ENCODE data around the gene ADAM12. TPM values are rescaled to one million over a fixed set of nuclear protein-coding genes. Genes with fewer than 3 reads are reported as not detected.

The ADAM12 gene
- total and polyA plus RNA-seq, 10 donors = 0.51 to 7.0 (median 1.0) TPM

DNA sequence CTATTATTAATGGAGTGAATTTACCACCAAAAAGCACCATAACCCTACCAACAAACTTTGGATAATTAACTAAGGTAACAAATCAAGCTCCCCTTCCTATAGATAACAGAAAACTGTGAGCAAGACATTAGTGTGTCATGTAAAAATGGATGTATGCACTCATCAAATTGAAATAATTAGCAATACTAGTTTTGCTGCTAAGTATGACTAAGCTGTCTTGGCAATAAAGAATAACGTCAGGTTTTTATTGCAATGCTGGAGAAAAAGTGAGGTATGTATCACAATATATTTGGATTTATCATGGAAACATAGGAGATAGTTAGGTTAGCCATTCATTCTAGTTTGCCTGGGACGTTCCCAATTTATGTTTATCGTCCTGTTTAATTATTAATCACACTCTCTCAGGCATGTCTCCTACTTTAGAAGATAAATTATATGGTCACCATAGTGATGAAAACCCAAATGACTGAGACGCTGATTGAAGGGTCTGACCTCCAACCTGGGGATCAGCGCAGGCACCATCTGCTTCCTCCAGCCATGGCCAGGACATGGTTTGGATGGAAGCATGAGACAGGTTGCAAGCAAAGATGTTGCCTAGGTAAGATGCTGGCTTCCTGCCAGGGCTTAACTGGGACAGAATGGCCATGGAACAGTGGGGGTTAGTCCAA, 366.3 kb downstream of the ADAM12 start:
- no peaks in the 10 kb centered on the region for H3K36me3 ChIP-seq
- peaks cover 0 to 3% (median 0%) of the 10 kb centered on the region in 8 donors for H3K9me3 ChIP-seq
- no peak for TF ChIP-seq POLR2A (IDR thresholded peaks at IDR 0.05)
- no peak for TF ChIP-seq POLR2AphosphoS5 (IDR thresholded peaks at IDR 0.05)
- TF ChIP-seq, protein P1, sequence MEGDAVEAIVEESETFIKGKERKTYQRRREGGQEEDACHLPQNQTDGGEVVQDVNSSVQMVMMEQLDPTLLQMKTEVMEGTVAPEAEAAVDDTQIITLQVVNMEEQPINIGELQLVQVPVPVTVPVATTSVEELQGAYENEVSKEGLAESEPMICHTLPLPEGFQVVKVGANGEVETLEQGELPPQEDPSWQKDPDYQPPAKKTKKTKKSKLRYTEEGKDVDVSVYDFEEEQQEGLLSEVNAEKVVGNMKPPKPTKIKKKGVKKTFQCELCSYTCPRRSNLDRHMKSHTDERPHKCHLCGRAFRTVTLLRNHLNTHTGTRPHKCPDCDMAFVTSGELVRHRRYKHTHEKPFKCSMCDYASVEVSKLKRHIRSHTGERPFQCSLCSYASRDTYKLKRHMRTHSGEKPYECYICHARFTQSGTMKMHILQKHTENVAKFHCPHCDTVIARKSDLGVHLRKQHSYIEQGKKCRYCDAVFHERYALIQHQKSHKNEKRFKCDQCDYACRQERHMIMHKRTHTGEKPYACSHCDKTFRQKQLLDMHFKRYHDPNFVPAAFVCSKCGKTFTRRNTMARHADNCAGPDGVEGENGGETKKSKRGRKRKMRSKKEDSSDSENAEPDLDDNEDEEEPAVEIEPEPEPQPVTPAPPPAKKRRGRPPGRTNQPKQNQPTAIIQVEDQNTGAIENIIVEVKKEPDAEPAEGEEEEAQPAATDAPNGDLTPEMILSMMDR (IDR thresholded peaks at IDR 0.05 in 8 of 11, conservative IDR thresholded peaks at IDR 0.05 in 3 of 11) = no peak
- intact Hi-C loops (cut with DNase I; ENCODE audit: low total_unique reads) = no loop called here
- no peaks in the 10 kb centered on the region for H3K4me1 ChIP-seq
- H3K4me3 ChIP-seq = no peak overlapping the region
- no peak overlapping the region for H3K27ac ChIP-seq
- DNase-seq = no peak
- 86 to 94% (median 93%) methylated on average over 5 of the region's 5 CpGs for WGBS, 5 donors
- no peaks in the 10 kb centered on the region for H3K27me3 ChIP-seq (replicated peaks in 1 of 7)

DNA sequence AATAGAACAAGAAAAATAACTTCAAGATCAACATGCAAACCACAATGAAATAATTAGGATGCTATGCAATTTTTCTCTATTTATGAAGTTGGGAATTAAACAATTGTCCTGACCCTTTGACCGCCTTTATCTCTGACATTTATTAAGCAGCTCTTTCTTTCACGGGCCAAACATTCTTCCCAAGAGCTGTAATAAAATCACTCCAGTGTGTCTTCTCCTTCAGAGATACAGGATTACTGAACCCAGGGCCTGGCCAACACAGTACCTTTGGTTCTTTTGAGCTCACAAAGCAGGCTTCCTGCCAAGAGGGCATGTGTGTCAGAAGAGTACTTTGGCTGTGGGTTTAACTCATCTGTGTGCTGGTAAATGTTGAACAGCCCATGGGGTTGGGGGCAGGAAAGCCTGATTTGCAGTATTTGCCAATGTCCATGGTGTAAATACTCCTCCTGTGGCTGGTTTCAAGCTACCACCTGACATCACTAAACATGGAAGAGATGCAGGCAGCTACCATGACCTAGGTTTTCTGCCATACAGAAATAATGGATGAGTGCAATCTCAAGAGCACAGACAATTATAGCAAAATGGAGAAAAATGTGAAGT, 370.2 kb downstream of the ADAM12 start:
- intact Hi-C loops (cut with DNase I; ENCODE audit: low total_unique reads) = no loop called here
- Histone ChIP-seq H3K27me3 (replicated peaks in 1 of 7) (no peaks in the 10 kb centered on the region), H3K36me3 (no peaks in the 10 kb centered on the region), H3K4me1 (no peaks in the 10 kb centered on the region), H3K9me3 (no peaks in the 10 kb centered on the region), H3K4me3 (no peak overlapping the region), H3K27ac (no peak overlapping the region)
- no peak for TF ChIP-seq POLR2A (IDR thresholded peaks at IDR 0.05)
- no peak for TF ChIP-seq POLR2AphosphoS5 (IDR thresholded peaks at IDR 0.05)
- TF ChIP-seq, protein P1 (IDR thresholded peaks at IDR 0.05 in 8 of 11, conservative IDR thresholded peaks at IDR 0.05 in 3 of 11) = no peak
- no peak for DNase-seq
- 70 to 90% (median 84%) methylated on average over 2 of the region's 2 CpGs for WGBS, 5 donors

DNA sequence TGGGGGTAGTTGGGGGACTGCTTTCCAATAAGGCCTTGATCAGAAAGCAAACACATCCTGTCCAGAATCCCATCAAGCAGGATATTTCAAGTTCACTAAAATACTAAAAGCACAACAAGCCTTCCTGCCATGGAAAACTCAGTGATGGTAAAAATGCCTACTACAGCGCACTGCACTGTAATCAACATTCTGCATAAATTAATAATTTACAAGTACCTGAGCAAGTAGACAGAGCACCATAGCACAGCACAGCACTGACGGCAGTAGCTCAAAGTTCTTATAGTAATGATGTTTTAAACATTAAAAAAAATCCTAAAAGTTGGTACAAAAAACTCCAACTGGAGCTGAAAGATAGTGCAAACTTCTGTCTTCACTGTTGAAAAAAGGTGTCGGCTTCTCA, 371.4 kb downstream of the ADAM12 start:
- TF ChIP-seq, protein P1 (IDR thresholded peaks at IDR 0.05 in 8 of 11, conservative IDR thresholded peaks at IDR 0.05 in 3 of 11) = no peak
- TF ChIP-seq POLR2A (IDR thresholded peaks at IDR 0.05) = no peak
- TF ChIP-seq POLR2AphosphoS5 (IDR thresholded peaks at IDR 0.05) = no peak
- intact Hi-C loops (cut with DNase I; ENCODE audit: low total_unique reads) = no loop called here
- no peaks in the 10 kb centered on the region for H3K36me3 ChIP-seq
- no peak overlapping the region for H3K4me3 ChIP-seq
- H3K4me1 ChIP-seq = no peaks in the 10 kb centered on the region
- H3K27me3 ChIP-seq (replicated peaks in 1 of 7) = no peaks in the 10 kb centered on the region
- 89 to 95% (median 94%) methylated on average over 3 of the region's 3 CpGs for WGBS, 5 donors
- no peak overlapping the region for H3K27ac ChIP-seq
- no peaks in the 10 kb centered on the region for H3K9me3 ChIP-seq
- no peak for DNase-seq

DNA sequence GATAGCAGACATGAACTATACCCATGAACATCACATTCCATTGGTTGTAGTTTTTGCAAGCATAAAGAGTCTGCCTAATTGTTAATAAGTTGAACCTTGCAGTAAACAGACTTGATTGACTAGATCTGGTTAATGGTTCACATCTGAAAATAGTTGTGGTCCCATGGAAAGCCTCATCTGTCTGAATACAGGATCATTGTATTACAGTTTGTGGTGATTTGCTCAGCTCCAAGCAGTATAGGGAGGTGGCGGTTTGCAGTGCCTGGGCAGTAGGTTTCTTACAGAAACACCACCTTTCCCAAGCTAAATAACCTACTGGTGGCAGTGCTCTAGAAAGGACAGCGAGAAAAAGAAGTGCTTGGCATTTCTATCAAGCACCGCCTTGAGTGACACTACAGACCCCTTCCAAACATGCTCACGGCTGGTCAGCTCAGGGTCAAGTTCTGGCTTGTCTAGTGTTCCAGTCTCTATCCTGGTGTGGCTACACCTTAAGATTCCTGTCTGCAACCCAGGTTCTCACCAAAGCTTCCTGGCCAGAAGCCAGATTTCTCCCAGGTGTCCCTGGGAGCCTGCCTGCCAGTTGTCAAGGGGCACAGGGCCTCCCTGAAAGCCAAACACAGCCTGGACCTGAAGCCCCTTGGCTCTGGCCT, 372.0 kb downstream of the ADAM12 start:
- Histone ChIP-seq H3K4me1 (no peaks in the 10 kb centered on the region), H3K4me3 (no peak overlapping the region), H3K27ac (no peak overlapping the region), H3K36me3 (no peaks in the 10 kb centered on the region), H3K9me3 (no peaks in the 10 kb centered on the region), H3K27me3 (replicated peaks in 1 of 7) (no peaks in the 10 kb centered on the region)
- no peak for DNase-seq
- TF ChIP-seq POLR2A (IDR thresholded peaks at IDR 0.05) (no peak), POLR2AphosphoS5 (IDR thresholded peaks at IDR 0.05) (no peak)
- TF ChIP-seq, protein P1 (IDR thresholded peaks at IDR 0.05 in 8 of 11, conservative IDR thresholded peaks at IDR 0.05 in 3 of 11) = no peak
- intact Hi-C loops (cut with DNase I; ENCODE audit: low total_unique reads) = no loop called here
- 89 to 97% (median 94%) methylated on average over 4 of the region's 4 CpGs for WGBS, 5 donors

All from spleen (tissue), 11 donors.